ENCODE data around the gene S100A12.

The S100A12 gene

DNA sequence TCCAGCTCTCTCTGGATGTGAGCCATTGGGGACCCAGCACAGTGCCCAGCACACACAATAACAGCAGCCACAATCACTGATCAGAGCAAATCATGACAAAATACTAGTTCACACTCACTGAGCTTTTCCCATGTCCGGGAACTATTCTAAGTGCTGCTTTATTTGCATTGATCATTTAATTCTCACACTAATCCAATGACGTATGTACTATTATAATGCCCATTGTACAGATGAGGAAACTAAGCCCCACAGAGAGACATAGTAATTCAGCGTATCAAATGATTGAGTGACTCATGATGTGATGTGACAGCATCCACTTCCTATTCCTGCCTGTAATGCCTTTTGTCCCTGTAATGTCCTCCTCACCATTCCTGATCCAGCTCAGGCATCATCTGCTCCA lies 17.4 kb upstream of the S100A12 start:
- Mint-ChIP-seq H3K4me3 (no peak overlapping the region), H3K9me3 (no peaks in the 10 kb centered on the region), H3K4me1 (no peaks in the 10 kb centered on the region), H3K36me3 (ENCODE audit: low read depth) (no peaks in the 10 kb centered on the region), H3K27me3 (ENCODE audit: low read depth) (peaks cover 43% of the 10 kb centered on the region), H3K27ac (no peak overlapping the region)
- TF ChIP-seq, protein P1, sequence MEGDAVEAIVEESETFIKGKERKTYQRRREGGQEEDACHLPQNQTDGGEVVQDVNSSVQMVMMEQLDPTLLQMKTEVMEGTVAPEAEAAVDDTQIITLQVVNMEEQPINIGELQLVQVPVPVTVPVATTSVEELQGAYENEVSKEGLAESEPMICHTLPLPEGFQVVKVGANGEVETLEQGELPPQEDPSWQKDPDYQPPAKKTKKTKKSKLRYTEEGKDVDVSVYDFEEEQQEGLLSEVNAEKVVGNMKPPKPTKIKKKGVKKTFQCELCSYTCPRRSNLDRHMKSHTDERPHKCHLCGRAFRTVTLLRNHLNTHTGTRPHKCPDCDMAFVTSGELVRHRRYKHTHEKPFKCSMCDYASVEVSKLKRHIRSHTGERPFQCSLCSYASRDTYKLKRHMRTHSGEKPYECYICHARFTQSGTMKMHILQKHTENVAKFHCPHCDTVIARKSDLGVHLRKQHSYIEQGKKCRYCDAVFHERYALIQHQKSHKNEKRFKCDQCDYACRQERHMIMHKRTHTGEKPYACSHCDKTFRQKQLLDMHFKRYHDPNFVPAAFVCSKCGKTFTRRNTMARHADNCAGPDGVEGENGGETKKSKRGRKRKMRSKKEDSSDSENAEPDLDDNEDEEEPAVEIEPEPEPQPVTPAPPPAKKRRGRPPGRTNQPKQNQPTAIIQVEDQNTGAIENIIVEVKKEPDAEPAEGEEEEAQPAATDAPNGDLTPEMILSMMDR (IDR thresholded peaks at IDR 0.05; ENCODE audit: unreplicated experiment in 3 of 3) = no peak

DNA sequence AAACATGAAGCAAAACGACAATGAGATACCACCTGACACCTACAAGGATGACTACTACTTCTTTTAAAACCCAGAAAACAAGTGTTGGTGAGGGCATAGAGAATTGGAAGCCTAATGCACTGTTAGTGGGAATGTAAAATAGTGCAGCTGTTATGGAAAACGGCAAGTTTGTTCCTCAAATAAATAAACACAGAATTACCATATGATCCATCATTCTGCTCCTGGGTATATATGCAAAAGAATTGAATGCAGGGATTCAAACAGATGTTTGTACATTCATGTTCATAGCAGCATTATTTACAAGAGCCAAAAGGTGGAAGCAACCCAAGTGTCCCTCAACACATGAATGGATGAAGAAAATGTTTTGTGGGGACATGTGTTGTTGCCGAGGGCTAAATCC lies 16.8 kb upstream of the S100A12 start:
- H3K4me3 Mint-ChIP-seq = no peak overlapping the region
- TF ChIP-seq, protein P1 (IDR thresholded peaks at IDR 0.05; ENCODE audit: unreplicated experiment in 3 of 3) = no peak
- peaks cover 45% of the 10 kb centered on the region for H3K27me3 Mint-ChIP-seq (ENCODE audit: low read depth)
- H3K36me3 Mint-ChIP-seq (ENCODE audit: low read depth) = no peaks in the 10 kb centered on the region
- no peaks in the 10 kb centered on the region for H3K4me1 Mint-ChIP-seq
- H3K9me3 Mint-ChIP-seq = no peaks in the 10 kb centered on the region
- H3K27ac Mint-ChIP-seq = no peak overlapping the region

DNA sequence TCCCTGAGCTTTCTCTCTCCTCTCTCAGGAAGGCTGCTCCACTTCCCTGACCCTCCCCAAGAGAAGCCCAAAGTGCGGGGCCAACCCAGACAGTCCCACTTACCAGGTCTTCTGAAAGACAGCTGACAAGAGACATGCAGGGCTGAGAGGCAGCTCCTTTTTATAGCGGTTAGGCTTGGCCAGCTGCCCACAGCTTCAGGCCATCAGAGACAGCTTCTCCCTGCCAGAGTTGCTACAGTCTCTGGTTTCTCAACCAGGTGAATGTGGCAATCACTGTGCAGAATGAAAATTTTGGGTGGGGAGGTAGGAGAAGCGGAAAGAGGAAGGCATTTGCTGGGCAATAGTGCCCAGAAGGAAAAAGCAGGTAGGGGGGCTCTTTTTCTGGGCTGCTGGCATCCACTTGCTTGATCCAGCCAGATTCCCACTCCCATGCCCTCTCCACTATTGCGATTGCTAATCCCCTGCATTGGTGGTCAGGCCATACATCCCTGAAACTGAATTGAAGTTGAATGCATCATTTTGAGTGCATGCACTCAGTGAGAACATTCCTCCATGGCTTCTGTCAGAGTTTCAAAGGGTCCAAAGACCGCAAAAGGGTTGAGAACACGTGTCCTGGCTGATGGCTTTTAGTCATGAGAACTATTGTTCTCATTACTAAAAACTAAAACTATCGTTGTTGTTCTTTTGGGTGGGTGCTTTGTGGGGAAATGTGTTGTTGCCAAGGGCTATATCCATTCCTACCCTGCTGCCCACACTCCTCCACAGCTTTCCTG lies 15.7 kb upstream of the S100A12 start, which contains the start of gene S100A8:
S100A8 (minus strand) TSS at position 136 of the 773 bp plus-strand sequence. CDS start 538 bp downstream, outside the sequence.
- no peaks in the 10 kb centered on the region for H3K9me3 Mint-ChIP-seq
- no peak within 1 kb of the TSS for H3K4me3 Mint-ChIP-seq
- no peaks in the 10 kb centered on the region for H3K36me3 Mint-ChIP-seq (ENCODE audit: low read depth)
- TF ChIP-seq, protein P1 (IDR thresholded peaks at IDR 0.05; ENCODE audit: unreplicated experiment in 3 of 3) = no peak
- peaks cover 47% of the 10 kb centered on the region for H3K27me3 Mint-ChIP-seq (ENCODE audit: low read depth)
- no peak within 1 kb of the TSS for H3K27ac Mint-ChIP-seq
- H3K4me1 Mint-ChIP-seq = no peaks in the 10 kb centered on the region

DNA sequence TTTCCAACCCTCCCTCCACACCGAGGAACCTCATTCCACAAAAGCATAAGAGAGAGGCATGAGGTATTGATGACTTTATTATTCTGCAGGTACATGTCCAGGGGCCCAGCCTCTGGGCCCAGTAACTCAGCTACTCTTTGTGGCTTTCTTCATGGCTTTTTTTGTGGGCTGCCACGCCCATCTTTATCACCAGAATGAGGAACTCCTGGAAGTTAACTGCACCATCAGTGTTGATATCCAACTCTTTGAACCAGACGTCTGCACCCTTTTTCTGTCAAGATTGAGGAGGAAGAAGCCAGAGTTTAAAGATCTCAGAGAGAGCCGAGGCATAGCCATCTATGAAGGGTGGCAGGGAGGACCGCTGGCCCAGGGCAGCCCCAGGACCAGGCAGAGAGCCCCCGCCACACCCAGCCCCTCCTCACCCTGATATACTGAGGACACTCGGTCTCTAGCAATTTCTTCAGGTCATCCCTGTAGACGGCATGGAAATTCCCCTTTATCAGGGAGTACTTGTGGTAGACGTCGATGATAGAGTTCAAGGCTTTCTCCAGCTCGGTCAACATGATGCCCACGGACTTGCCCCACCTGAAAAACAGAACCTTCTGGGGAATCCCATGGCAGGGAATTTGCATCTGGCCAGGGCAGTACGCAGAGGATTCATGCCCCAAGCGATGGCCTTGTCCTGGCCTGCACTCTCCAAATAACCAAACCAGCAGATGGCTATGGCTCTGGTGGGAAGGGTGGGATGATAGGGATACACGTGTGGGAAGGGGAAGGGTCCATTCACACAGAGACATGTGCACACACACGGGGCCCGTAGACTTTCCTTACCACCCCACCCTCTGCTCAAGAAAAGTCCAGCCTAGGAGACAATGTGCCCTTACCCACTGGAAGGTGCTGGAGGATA lies 14.8 kb upstream of the S100A12 start:
- no peaks in the 10 kb centered on the region for H3K36me3 Mint-ChIP-seq (ENCODE audit: low read depth)
- TF ChIP-seq, protein P1 (IDR thresholded peaks at IDR 0.05; ENCODE audit: unreplicated experiment in 3 of 3) = no peak
- no peaks in the 10 kb centered on the region for H3K4me1 Mint-ChIP-seq
- peaks cover 40% of the 10 kb centered on the region for H3K27me3 Mint-ChIP-seq (ENCODE audit: low read depth)
- H3K27ac Mint-ChIP-seq = no peak overlapping the region
- H3K9me3 Mint-ChIP-seq = no peaks in the 10 kb centered on the region
- H3K4me3 Mint-ChIP-seq = no peak overlapping the region

DNA sequence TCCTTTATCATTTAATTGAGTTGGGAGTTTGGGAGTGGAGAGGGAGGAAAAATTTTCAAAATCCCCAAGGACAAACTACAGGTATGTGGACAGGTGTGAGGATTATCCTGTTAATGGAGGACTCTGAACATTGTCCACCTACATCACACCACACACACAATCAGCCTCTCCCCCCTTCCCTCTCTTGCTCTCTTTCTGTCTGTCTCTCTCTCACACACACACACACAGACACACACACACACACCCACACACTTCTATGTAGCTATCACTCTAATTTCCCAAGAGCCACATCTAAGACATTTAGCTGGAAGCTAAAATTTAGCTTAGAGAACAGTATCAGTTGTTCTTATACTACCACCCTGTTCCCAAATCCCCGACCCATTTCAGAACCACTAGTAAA lies 14.0 kb upstream of the S100A12 start:
- H3K4me1 Mint-ChIP-seq = no peaks in the 10 kb centered on the region
- no peaks in the 10 kb centered on the region for H3K9me3 Mint-ChIP-seq
- H3K27ac Mint-ChIP-seq = no peak overlapping the region
- H3K27me3 Mint-ChIP-seq (ENCODE audit: low read depth) = peaks cover 38% of the 10 kb centered on the region
- H3K36me3 Mint-ChIP-seq (ENCODE audit: low read depth) = no peaks in the 10 kb centered on the region
- TF ChIP-seq, protein P1 (IDR thresholded peaks at IDR 0.05; ENCODE audit: unreplicated experiment in 3 of 3) = no peak
- H3K4me3 Mint-ChIP-seq = no peak overlapping the region

Data from nephron (organoid).